Epithelial cell of proximal tubule (primary cell): ENCODE measurements around the gene ARMC5. TPM values are rescaled to one million over a fixed set of nuclear protein-coding genes. Genes with fewer than 3 reads are reported as not detected.

Experiments
- DNase-seq: peaks from one replicate; pipeline ENCODE4 v3.0.0-alpha.2; 2011; ENCODE audit warnings: low read depth
- H3K4me3 ChIP-seq: 2 replicates; pipeline ENCODE4 v1.5.1; 2011; ENCODE audit warnings: low read depth, mild to moderate bottlenecking, low read length
- total RNA-seq: library from RNA; depleted of rRNA; stranded (reverse); fragments of >200 nt; gene quantifications from 2 replicates; pipeline ENCODE4 v1.2.3, GENCODE V29; 2015
- TF ChIP-seq, protein P1 (sequence below): conservative IDR thresholded peaks from 2 replicates; pipeline ENCODE4 v1.5.1; 2012; ENCODE audit warnings: low read depth, mild to moderate bottlenecking, low read length

The ARMC5 gene
- total RNA-seq, 1 donor from 2014 or later = 10.3 TPM

- DNase-seq = no peak
- TF ChIP-seq, protein P1, sequence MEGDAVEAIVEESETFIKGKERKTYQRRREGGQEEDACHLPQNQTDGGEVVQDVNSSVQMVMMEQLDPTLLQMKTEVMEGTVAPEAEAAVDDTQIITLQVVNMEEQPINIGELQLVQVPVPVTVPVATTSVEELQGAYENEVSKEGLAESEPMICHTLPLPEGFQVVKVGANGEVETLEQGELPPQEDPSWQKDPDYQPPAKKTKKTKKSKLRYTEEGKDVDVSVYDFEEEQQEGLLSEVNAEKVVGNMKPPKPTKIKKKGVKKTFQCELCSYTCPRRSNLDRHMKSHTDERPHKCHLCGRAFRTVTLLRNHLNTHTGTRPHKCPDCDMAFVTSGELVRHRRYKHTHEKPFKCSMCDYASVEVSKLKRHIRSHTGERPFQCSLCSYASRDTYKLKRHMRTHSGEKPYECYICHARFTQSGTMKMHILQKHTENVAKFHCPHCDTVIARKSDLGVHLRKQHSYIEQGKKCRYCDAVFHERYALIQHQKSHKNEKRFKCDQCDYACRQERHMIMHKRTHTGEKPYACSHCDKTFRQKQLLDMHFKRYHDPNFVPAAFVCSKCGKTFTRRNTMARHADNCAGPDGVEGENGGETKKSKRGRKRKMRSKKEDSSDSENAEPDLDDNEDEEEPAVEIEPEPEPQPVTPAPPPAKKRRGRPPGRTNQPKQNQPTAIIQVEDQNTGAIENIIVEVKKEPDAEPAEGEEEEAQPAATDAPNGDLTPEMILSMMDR = no peak
- H3K4me3 ChIP-seq = peak overlapping the region; percentile 54
Measured at GRCh38 chr16:31487720-31488467, 28.6 kb downstream of the ARMC5 start.

DNA sequence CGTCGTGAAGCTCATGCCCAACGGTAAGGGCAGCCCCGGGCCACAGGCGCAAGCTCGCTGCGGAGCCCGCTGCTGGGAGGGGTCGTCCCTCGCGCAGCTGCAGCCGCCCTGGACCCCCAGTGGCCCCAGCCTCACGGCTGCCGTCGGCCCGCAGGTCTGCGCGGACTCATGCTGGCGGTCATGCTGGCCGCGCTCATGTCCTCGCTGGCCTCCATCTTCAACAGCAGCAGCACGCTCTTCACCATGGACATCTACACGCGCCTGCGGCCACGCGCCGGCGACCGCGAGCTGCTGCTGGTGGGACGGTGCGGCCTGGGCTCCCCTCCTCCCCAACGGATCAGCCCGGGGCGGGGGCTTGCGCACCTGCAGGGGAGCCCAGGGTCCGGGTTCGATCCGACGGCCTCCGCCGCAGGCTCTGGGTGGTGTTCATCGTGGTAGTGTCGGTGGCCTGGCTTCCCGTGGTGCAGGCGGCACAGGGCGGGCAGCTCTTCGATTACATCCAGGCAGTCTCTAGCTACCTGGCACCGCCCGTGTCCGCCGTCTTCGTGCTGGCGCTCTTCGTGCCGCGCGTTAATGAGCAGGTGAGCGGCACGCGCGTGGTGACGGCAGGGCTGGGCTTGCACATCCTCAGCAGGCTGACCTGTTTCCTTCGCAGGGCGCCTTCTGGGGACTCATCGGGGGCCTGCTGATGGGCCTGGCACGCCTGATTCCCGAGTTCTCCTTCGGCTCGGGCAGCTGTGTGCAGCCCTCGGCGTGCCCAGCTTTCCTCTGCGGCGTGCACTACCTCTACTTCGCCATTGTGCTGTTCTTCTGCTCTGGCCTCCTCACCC lies 29.4 kb downstream of the ARMC5 start:
- DNase-seq = no peak
- TF ChIP-seq, protein P1 = no peak
- no peak overlapping the region for H3K4me3 ChIP-seq

- TF ChIP-seq, protein P1 = no peak
Measured at GRCh38 chr16:31489298-31489564, 29.9 kb downstream of the ARMC5 start.

DNA sequence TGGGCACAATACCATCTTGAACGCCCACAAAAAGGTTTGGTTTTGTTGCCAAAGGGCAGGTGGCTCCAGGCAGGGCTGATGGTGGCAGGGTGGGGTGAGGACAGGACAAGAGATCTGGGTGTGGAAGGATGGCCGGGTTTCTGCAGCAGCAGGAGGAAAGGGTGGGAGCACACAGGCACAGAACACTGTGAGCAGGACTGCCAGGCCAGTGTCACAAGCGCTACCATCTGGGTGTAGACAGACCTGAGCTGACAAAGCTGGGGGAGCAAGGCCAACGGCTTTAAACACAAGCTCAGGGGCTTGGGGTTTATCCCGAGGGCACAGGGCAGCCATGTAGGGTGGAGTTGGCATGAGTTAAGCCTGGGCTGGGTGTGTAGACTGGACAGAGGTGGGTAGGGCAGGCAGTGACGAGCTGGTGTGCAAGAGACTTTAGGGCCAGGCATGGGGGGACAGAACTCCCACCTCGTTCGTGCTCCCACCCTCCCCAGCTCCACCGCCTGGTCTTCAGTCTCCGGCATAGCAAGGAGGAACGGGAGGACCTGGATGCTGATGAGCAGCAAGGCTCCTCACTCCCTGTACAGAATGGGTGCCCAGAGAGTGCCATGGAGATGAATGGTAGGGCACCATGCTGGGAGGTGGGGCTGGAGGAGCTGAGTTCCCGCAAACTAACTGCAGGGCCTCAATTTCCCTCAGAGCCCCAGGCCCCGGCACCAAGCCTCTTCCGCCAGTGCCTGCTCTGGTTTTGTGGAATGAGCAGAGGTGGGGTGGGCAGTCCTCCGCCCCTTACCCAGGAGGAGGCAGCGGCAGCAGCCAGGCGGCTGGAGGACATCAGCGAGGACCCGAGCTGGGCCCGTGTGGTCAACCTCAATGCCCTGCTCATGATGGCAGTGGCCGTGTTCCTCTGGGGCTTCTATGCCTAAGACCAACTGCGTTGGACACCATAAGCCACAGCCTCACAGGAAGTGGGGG lies 30.6 kb downstream of the ARMC5 start:
- TF ChIP-seq, protein P1 = no peak
- no peak overlapping the region for H3K4me3 ChIP-seq
- no peak for DNase-seq

More at GRCh38 chr16:31489298-31489564, 29.9 kb downstream of the ARMC5 start:
- DNase-seq = no peak
- H3K4me3 ChIP-seq = no peak overlapping the region

- TF ChIP-seq, protein P1 = no peak
- no peak for DNase-seq
- H3K4me3 ChIP-seq = no peak overlapping the region
Measured at GRCh38 chr16:31491778-31492418, 32.6 kb downstream of the ARMC5 start.

GRCh38 chr16:31493506-31494125 lies 34.3 kb downstream of the ARMC5 start:
- H3K4me3 ChIP-seq = no peak overlapping the region
- no peak for DNase-seq
- TF ChIP-seq, protein P1 = no peak
